ENCODE results near the gene CHRM2. TPM values are rescaled to one million over a fixed set of nuclear protein-coding genes. Genes with fewer than 3 reads are reported as not detected.

Gene CHRM2
- total and polyA plus RNA-seq, 2 experiments from 2014 or later, result 0.21 to 0.35 TPM

- DNase-seq (ENCODE audit: low spot score) (no peak), ATAC-seq (no peak)
- no peak overlapping the region for H3K4me2 ChIP-seq
- no peak overlapping the region for H2AFZ ChIP-seq
- Mint-ChIP-seq H3K27ac (no peak overlapping the region), H3K4me3 (no peak overlapping the region), H3K36me3 (ENCODE audit: low read depth) (no peaks in the 10 kb centered on the region), H3K9me3 (no peaks in the 10 kb centered on the region), H3K27me3 (ENCODE audit: insufficient read depth, low read depth, poor library complexity) (peaks cover 3% of the 10 kb centered on the region), H3K4me1 (peaks cover 9% of the 10 kb centered on the region)
- H3K27ac ChIP-seq (ENCODE audit: low read depth), result no peak overlapping the region
- TF ChIP-seq POLR2AphosphoS5 (IDR thresholded peaks at IDR 0.05; ENCODE audit: low read depth) (no peak), ETS1 (IDR thresholded peaks at IDR 0.05) (no peak), NANOG (IDR thresholded peaks at IDR 0.05; ENCODE audit: borderline replicate concordance) (no peak), EZH2phosphoT487 (IDR thresholded peaks at IDR 0.05; ENCODE audit: unreplicated experiment) (no peak), ZNF114 (CRISPR knock-in tag; IDR thresholded peaks at IDR 0.05) (no peak), ZNF331 (CRISPR knock-in tag; IDR thresholded peaks at IDR 0.05; ENCODE audit: low read depth) (no peak), CREB1 (CRISPR knock-in tag; IDR thresholded peaks at IDR 0.05; ENCODE audit: low read depth) (no peak), JUNB (IDR thresholded peaks at IDR 0.05; ENCODE audit: unreplicated experiment) (no peak), STAT1 (IDR thresholded peaks at IDR 0.05; ENCODE audit: unreplicated experiment) (no peak)
- TF ChIP-seq, protein P1, sequence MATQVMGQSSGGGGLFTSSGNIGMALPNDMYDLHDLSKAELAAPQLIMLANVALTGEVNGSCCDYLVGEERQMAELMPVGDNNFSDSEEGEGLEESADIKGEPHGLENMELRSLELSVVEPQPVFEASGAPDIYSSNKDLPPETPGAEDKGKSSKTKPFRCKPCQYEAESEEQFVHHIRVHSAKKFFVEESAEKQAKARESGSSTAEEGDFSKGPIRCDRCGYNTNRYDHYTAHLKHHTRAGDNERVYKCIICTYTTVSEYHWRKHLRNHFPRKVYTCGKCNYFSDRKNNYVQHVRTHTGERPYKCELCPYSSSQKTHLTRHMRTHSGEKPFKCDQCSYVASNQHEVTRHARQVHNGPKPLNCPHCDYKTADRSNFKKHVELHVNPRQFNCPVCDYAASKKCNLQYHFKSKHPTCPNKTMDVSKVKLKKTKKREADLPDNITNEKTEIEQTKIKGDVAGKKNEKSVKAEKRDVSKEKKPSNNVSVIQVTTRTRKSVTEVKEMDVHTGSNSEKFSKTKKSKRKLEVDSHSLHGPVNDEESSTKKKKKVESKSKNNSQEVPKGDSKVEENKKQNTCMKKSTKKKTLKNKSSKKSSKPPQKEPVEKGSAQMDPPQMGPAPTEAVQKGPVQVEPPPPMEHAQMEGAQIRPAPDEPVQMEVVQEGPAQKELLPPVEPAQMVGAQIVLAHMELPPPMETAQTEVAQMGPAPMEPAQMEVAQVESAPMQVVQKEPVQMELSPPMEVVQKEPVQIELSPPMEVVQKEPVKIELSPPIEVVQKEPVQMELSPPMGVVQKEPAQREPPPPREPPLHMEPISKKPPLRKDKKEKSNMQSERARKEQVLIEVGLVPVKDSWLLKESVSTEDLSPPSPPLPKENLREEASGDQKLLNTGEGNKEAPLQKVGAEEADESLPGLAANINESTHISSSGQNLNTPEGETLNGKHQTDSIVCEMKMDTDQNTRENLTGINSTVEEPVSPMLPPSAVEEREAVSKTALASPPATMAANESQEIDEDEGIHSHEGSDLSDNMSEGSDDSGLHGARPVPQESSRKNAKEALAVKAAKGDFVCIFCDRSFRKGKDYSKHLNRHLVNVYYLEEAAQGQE (IDR thresholded peaks at IDR 0.05; ENCODE audit: unreplicated experiment), result no peak
- TF ChIP-seq, protein P2, sequence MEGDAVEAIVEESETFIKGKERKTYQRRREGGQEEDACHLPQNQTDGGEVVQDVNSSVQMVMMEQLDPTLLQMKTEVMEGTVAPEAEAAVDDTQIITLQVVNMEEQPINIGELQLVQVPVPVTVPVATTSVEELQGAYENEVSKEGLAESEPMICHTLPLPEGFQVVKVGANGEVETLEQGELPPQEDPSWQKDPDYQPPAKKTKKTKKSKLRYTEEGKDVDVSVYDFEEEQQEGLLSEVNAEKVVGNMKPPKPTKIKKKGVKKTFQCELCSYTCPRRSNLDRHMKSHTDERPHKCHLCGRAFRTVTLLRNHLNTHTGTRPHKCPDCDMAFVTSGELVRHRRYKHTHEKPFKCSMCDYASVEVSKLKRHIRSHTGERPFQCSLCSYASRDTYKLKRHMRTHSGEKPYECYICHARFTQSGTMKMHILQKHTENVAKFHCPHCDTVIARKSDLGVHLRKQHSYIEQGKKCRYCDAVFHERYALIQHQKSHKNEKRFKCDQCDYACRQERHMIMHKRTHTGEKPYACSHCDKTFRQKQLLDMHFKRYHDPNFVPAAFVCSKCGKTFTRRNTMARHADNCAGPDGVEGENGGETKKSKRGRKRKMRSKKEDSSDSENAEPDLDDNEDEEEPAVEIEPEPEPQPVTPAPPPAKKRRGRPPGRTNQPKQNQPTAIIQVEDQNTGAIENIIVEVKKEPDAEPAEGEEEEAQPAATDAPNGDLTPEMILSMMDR (conservative IDR thresholded peaks at IDR 0.05; ENCODE audit: low read depth in 2 of 2), result no peak
- TF ChIP-seq, protein P3, sequence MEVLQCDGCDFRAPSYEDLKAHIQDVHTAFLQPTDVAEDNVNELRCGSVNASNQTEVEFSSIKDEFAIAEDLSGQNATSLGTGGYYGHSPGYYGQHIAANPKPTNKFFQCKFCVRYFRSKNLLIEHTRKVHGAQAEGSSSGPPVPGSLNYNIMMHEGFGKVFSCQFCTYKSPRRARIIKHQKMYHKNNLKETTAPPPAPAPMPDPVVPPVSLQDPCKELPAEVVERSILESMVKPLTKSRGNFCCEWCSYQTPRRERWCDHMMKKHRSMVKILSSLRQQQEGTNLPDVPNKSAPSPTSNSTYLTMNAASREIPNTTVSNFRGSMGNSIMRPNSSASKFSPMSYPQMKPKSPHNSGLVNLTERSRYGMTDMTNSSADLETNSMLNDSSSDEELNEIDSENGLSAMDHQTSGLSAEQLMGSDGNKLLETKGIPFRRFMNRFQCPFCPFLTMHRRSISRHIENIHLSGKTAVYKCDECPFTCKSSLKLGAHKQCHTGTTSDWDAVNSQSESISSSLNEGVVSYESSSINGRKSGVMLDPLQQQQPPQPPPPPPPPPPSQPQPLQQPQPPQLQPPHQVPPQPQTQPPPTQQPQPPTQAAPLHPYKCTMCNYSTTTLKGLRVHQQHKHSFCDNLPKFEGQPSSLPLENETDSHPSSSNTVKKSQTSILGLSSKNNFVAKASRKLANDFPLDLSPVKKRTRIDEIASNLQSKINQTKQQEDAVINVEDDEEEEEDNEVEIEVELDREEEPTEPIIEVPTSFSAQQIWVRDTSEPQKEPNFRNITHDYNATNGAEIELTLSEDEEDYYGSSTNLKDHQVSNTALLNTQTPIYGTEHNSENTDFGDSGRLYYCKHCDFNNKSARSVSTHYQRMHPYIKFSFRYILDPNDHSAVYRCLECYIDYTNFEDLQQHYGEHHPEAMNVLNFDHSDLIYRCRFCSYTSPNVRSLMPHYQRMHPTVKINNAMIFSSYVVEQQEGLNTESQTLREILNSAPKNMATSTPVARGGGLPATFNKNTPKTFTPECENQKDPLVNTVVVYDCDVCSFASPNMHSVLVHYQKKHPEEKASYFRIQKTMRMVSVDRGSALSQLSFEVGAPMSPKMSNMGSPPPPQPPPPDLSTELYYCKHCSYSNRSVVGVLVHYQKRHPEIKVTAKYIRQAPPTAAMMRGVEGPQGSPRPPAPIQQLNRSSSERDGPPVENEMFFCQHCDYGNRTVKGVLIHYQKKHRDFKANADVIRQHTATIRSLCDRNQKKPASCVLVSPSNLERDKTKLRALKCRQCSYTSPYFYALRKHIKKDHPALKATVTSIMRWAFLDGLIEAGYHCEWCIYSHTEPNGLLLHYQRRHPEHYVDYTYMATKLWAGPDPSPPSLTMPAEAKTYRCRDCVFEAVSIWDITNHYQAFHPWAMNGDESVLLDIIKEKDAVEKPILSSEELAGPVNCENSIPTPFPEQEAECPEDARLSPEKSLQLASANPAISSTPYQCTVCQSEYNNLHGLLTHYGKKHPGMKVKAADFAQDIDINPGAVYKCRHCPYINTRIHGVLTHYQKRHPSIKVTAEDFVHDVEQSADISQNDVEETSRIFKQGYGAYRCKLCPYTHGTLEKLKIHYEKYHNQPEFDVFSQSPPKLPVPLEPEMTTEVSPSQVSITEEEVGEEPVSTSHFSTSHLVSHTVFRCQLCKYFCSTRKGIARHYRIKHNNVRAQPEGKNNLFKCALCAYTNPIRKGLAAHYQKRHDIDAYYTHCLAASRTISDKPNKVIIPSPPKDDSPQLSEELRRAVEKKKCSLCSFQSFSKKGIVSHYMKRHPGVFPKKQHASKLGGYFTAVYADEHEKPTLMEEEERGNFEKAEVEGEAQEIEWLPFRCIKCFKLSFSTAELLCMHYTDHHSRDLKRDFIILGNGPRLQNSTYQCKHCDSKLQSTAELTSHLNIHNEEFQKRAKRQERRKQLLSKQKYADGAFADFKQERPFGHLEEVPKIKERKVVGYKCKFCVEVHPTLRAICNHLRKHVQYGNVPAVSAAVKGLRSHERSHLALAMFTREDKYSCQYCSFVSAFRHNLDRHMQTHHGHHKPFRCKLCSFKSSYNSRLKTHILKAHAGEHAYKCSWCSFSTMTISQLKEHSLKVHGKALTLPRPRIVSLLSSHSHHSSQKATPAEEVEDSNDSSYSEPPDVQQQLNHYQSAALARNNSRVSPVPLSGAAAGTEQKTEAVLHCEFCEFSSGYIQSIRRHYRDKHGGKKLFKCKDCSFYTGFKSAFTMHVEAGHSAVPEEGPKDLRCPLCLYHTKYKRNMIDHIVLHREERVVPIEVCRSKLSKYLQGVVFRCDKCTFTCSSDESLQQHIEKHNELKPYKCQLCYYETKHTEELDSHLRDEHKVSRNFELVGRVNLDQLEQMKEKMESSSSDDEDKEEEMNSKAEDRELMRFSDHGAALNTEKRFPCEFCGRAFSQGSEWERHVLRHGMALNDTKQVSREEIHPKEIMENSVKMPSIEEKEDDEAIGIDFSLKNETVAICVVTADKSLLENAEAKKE (CRISPR knock-in tag; IDR thresholded peaks at IDR 0.05), result no peak
- no peaks in the 10 kb centered on the region for H3K9me2 ChIP-seq (ENCODE audit: insufficient read depth)
- H3K4me3 ChIP-seq, result no peak overlapping the region
- H3K27me3 ChIP-seq (ENCODE audit: insufficient read depth), result no peaks in the 10 kb centered on the region
- H4K20me1 ChIP-seq (replicated peaks; ENCODE audit: insufficient read depth), result no peaks in the 10 kb centered on the region
- H3K36me3 ChIP-seq (ENCODE audit: insufficient read depth), result no peaks in the 10 kb centered on the region
- no peaks in the 10 kb centered on the region for H3K79me2 ChIP-seq (replicated peaks; ENCODE audit: insufficient read depth)
- no peaks in the 10 kb centered on the region for H3K4me1 ChIP-seq (ENCODE audit: insufficient read depth)
- H3F3A ChIP-seq (replicated peaks; ENCODE audit: low read depth), result no peaks in the 10 kb centered on the region
Measured at GRCh38 chr7:136940122-136940521, 71.7 kb downstream of the CHRM2 start.
